ENCODE results near the gene ZNF738.

ZNF738 gene

GRCh38 chr19:21423057-21424041 lies 64.5 kb downstream of the ZNF738 start:
- no peak for DNase-seq (ENCODE audit: low spot score)

All from iPS-NIHi11 (cell line).